HG02943 (cell line): ENCODE measurements around the gene MPV17.
"Not testable (repeated sequence)": the region's sequence is repeated elsewhere in the genome, so short reads cannot be mapped to it uniquely, and the experiment has no call there.

ENCODE experiments used
- ATAC-seq: cut with Tn5 transposase; IDR thresholded peaks from one replicate; pipeline ENCODE4 v1.9.1; 2021; ENCODE audit warnings: mild to moderate bottlenecking, low read depth, moderate library complexity; ENCODE audit not compliant: unreplicated experiment

MPV17 gene

DNA sequence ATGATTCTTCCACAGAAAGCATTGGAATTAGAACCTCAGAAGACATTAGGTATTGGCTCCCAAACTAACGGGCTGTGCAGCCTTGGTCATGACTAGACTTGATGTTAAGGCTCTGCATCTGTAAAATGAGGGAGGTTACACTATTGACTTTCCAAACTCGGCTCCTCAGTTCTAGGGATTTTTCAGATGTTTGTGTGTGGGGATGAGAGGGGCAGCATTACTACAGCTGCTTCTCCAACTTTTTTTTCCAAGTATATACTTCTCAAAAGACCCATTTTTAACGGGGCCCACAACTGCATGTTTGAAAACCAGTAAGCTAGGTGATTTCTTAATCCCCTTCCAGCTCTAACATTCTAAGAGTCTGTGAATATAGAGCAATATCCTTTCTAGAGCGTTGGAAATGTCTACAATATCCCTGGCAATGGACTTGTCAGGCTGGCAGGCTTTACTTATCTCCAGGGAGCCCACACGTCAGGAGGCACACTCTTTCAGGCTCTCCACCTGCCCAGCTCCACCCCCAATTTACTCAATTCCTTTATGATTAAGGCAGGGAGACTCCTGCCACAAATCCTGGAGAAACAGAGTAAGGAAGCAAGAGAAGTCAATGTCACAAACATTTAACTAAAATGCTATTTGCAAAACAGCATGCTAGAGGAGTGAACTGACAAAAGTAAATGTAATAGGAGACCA lies 844 bp upstream of the MPV17 start:
- ATAC-seq, result no peak

DNA sequence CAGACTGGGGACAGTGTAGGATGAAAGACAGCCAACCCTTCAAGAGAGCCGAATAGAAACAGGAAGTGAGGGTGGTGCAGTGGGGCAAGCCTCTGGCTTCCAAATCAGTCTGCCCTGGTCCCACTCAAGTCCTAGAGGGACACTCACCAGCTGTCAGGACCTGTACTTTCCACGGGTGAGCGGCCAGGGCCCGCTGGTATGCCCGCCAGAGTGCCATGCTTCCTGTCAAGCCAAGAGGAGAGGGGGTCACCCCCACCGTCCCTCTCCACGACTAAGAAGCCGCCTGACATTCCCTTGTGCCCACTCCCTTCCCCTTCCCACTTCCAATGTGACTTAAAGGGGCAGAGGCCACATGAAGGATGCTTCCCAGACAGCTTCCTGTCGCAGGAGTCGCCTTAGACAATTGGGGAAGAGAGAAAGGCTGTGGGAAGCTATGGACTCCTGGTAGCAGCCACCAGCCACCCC lies 564 bp downstream of the MPV17 start:
- no peak for ATAC-seq

DNA sequence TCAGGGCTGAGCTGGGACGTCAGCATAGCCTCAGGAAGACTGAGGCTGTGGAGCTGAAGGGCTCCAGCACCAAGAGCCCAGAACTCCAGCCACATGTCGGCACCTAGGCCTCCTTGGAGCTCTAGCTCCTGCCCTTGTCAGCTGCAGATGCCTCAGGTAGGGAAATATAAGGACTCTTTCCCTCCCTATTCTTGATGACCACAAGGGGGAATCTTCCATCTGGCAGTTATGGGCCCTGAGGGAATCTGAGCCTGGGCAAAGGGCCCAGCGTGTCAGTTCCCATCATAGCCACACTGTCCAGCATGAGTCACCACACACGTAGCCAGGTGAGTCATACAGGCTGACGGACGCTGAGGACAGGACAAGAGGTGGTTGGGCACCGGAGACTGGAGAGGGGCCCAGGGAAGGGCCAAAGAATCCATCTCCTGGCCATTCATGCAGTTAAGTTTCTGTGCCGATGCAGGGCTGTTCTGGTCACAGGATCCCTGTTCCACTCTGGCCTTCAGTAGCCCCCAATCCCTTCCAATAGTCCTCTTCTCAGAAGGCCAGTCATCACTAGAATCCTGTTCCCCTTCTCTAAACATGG lies 1.8 kb downstream of the MPV17 start:
- ATAC-seq, result no peak

- not testable (repeated sequence) for ATAC-seq
Observed at GRCh38 chr2:27319839-27320238, 3.1 kb downstream of the MPV17 start.

DNA sequence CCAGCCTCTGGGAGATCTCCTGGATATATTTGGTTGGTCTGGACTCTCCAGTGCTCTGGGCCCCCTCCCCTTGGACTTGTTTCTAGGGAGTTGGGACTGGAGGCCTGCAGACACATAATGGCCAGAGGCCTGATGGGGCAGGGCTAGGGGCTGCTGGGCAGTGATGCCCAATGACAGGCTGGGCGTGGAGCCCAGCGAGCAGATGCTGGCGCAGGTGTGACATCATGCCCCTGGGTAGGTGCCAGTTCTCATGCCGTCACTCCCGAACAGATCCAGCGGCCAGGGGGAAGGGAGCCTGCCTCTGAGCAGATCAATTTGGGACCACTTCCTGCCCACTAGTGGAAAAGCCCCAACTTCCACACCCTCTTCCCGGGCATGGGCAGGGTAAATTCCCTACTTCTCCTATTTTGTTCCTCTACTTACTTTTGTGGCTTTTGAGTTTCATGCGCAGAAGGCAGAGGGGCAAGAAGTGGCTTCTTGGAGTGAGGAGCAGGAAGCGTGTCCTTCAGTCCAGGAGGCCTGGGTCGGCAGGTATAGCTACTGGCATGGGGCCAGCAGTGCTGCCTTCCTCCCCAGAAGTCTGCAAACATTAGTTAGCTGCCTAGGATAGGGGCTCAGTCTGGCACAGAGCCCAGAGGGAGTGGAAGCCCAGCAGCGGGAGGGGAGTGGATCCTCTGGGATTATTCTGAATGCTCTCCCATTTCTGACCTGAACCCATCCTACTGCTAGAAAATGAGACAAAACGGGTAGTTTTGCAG lies 6.1 kb downstream of the MPV17 start:
- no peak for ATAC-seq

DNA sequence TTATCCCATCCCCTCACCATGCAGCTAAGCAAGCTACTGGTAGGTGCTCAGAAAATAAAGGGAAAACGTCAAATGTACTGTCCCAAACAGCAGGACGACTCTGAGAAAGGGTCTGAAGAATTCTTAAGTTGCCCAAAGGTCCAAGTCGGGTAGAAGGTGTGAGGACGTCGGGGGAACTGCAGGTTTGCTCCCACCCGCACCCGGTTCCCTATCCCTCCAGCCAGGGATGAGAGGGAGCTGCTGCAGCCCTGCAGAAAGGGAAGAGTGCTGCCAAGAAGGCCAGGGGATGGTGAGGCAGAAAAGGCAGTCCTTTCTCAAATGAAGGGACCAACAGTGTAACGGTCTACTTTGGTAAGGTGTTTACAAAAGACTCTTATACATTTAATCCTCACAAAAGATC lies 7.8 kb downstream of the MPV17 start:
- ATAC-seq, result no peak

GRCh38 chr2:27314709-27315108 lies 8.2 kb downstream of the MPV17 start:
- ATAC-seq, result no peak

DNA sequence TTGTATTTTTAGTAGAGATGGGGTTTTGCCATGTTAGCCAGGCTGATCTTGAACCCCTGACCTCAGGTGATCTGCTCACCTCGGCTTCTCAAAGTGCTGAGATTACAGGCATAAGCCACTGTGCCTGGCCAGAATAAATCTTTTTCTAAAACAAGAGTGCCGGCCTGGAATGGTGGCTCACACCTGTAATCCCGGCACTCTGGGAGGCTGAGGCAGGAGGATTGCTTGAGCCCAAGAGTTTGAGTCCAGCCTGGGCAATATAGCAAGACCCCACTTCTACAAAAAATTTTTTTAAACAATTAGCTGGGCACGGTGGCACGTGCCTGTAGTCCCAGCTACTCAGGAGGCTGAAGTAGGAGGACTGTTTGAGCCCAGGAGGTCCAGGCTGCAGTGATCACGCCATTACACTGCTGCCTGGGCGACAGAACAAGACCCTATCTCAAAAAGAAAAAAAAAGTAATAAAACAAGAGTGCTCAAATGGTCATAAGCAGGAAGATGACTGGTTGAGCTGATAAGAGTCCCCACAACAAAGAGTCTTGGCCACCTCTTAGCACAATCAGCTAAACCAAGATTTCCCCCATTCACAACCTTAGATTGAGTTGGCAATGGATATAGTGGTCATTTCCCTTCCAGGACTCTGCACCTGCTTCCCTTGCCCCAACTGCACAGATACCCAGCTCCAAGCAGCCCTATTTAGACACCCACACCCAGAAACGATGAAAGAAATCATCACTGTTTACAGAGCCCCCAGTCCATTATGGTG lies 8.8 kb downstream of the MPV17 start:
- no peak for ATAC-seq

- ATAC-seq, result no peak
Observed at GRCh38 chr2:27312152-27312551, 10.7 kb downstream of the MPV17 start.

- no peak for ATAC-seq
Observed at GRCh38 chr2:27309651-27310050, 13.2 kb downstream of the MPV17 start.

DNA sequence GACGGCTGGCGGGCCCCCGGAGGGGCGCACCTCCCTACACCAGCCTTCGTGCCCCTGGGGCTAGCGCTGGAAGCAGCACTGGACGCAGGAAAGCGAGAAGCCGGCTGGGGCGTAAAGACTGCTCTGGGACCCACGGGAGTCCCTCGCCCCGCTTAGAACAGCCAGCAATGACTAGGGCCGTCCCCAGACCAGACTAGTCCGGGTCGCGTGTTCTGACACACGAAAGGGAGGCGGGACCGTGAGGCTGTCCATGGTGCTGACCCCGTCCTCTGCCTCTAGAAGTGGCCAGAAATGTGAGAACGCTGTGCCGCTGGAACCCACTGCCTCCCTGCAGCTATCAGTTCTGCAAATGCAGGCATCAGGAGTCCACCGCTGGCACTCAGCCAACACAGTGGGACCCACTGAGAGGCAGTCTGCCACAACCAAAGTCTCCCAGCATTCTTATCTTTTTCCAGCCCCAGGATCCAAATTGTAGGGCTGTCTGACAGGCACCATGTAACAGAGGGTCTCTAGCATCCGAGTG lies 14.5 kb downstream of the MPV17 start, which contains the start of gene UCN:
Gene UCN (minus strand): TSS at position 87 of the 523 bp plus-strand sequence. CDS start 550 bp downstream, outside the sequence.
- no peak for ATAC-seq

DNA sequence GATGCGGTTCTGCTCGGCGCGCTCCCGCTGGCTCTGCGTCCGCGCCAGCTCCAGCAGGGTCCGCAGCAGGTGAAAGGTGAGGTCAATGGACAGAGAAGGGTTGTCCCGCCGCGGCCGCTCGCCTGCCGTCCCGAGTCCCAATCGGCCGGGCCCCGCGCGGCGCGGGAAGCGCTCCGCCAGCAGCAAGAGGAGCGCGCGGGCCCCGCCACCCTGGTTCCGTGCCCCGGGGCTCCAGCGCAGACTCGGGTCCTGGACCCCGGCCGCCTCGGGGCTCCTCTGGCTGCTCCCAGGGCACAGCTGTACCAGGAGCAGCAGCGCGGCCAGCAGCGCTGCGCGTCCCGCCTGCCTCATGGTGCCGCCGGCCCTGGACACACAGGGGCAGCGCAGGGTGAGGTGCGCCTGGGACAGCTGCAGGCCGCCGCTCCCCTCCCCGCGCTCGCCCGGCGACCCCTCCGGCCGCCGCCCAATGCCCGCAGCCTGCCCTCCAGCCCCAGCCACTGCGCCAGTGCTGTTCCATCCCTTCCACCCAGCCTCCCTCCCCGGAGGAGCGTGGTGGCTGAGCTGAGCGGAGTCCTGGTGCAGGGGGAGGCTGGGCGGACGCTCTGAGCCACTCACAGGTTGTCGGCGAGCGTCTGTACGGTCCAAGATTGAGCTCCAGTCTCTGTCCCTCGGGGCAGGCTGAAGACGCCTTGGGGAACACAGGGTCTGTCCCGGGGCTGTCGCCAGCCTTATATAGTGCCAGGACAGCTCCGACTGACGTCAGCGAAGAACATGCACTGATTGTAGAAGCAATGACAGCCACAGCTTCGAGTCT lies 15.1 kb downstream of the MPV17 start:
- ATAC-seq, result no peak

GRCh38 chr2:27307287-27307544 lies 15.7 kb downstream of the MPV17 start:
- no peak for ATAC-seq

DNA sequence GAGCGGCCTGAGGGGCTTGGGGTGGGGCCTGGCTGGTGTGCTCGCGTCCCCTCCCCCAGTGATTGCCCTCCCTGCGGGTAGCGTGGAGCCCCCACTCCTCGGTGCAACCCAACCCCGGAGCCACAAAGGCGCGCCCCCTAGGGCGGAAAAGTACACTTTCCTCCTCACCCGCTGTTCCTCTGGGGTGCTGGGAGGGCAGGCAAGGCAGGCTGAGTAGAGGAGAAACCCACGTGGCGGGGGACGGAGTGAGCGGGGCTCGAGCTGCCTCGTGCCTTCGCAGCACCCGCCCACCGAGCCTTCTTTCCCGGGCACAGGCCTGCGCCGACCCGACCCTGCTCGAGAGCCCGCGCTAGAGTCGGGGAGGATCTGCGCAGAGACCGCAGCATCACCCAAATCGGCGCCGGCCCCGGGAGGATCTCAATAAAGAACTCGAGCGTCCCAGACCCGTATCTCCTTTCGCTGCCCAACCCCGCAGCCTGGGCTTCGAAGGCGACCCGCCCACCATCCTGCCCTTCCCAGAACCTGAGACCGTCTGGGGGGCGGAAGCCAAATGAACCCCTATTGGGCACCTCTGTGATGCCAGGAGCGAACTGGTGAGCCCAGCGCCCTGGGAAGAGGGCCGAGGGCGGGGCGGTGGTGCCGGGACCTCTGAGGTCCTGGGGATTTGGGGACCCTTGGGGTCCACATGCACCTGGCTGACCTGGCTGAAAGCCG lies 16.2 kb downstream of the MPV17 start:
- ATAC-seq, result no peak

GRCh38 chr2:27306136-27306535 lies 16.8 kb downstream of the MPV17 start:
- ATAC-seq, result no peak

DNA sequence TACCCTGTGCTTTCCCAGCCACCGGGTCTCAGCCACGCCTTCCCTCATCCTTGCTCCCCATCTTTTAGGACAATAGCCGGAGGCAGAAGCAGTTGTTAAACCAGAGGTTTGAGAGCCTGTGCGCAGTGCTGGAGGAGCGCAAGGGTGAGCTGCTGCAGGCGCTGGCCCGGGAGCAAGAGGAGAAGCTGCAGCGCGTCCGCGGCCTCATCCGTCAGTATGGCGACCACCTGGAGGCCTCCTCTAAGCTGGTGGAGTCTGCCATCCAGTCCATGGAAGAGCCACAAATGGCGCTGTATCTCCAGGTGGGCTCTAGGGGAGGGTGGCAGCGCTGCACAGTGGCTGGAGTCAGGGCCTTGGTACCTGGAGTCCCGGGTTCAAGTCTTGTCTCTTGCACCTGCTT lies 17.4 kb downstream of the MPV17 start:
- no peak for ATAC-seq

DNA sequence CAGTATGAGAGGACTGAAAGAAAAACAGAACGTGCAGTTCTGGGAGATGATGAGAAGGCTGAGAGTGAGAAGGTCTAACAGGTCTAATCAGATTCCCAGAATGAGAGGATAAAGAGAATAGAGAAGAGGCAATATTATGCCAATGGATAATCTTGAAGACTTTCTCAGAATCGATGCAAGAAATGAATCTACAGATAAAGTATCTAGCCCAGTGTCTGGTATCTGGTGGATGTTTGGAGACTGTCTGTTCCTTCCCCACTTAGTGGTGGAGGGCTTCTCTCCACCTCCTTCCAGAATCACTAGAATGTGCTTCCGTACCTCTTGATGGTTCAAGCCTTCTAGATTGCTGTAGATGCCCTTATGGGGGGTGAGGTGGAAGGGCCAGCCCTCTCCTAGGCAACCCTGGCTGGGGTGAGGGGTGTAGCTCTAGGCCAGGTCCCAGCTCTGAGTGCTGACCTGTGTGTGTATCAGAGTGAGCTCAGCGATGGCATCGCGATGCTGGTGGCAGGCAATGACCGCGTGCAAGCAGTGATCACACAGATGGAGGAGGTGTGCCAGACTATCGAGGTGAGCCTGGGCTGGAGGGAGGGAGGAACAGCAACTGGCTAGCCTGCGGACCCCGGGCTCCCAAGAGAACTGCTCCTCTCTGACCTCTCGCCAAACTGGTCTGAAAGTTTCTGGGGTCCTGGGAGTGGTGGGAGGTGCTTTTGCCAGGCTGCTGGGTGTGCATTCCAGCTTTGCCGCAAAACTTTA lies 18.2 kb downstream of the MPV17 start:
- ATAC-seq, result no peak

- no peak for ATAC-seq
Observed at GRCh38 chr2:27303093-27304025, 19.5 kb downstream of the MPV17 start.
